GM18951 (cell line): ENCODE data around the gene CBX2.

Source experiments
- POLR2A ChIP-seq: IDR thresholded peaks from 4 replicates; pipeline ENCODE4 v1.6.1; 2011; ENCODE audit warnings: mild to moderate bottlenecking; ENCODE audit not compliant: insufficient read length, insufficient read depth; ENCODE audit errors: extremely low read depth
- in situ Hi-C: fragments of 300-500 bp; cut with MboI; formaldehyde crosslinking; loops from one replicate; pipeline ENCODE4 v1.12.0; 2022; ENCODE audit warnings: low sequenced_read_pairs, mixed read lengths, inconsistent platforms; ENCODE audit not compliant: unreplicated experiment

CBX2 gene

GRCh38 chr17:79806863-79807720, 29.1 kb downstream of the CBX2 start:
- in situ Hi-C loops: no loop called here
- no peak for TF ChIP-seq POLR2A

DNA sequence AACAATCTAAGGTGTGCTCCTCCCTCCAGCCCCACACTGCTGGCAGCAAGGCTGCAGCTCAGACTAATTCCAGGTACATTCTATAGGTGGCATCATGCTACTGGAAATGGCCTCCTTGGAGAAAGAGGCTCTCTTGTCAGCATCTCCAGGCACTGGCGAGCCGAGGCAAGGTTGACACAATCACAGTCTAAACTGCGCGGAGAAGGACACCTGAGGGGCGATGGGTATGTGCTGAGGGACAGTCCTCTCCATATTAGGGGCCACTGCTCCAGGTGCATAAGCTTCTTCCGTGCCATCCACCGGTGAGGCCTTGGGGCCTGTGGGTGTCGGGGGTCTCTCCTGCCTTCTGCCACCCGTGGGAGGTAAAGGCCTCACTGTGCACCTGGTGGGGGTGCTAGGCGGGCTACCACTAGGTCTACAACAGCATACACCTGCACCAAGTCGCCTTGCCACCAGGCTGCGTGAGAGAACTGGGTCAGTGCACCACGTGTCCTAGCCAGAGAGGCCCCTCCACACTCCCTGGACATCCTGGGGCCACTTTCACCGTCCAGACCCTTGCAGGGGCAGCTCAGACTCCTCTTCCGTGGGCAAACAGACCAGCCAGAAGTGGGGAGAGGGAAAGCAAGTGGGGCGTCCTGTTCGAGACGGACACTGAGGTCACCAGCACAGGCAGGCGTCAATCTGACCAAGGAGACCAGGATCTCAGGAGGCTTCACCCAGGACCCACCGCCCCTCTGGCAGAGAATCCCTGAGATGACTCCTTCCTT, 31.0 kb downstream of the CBX2 start:
- no peak for TF ChIP-seq POLR2A
- in situ Hi-C loops: no loop called here

DNA sequence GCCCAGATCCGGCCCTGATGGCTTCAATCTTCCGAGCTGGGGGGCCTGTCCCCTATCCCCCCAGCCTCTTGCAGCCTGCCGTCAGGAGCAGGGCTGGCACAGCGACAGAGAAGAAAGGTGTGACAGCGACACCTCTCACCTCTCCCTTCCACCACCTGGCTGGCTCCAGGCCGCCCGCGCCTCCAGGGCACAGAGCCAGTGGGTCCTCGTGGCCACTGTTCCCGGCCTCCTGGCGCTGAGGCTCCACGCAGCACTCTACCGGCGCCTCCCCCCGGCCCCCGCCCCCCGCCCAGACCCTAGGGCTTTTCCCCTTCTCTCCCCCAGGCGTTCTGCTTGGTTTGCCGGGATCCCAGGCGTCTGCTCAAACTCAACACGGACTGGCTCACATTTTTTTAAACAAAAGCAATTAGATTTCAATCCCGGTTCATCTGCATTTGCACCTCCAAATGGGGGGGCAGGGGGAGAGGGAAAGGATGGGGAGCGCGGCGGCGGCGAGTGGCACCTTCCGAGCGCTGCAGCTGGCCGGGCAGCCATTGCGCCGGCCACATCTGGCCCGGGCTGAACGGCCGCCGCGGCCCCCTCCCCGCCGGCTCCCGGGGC, 31.7 kb downstream of the CBX2 start:
- no peak for TF ChIP-seq POLR2A
- in situ Hi-C loops: no loop called here

- TF ChIP-seq POLR2A: no peak
- in situ Hi-C loops: no loop called here
Measured at GRCh38 chr17:79810130-79811010, 32.4 kb downstream of the CBX2 start.

GRCh38 chr17:79811011-79811867, 33.3 kb downstream of the CBX2 start:
- TF ChIP-seq POLR2A: no peak
- in situ Hi-C loops: no loop called here

GRCh38 chr17:79811868-79812352, 34.0 kb downstream of the CBX2 start:
- no peak for TF ChIP-seq POLR2A
- in situ Hi-C loops: no loop called here

GRCh38 chr17:79812353-79813258, 34.7 kb downstream of the CBX2 start:
- in situ Hi-C loops: no loop called here
- TF ChIP-seq POLR2A: no peak

GRCh38 chr17:79813297-79814126, 35.6 kb downstream of the CBX2 start:
- in situ Hi-C loops: no loop called here
- no peak for TF ChIP-seq POLR2A

- TF ChIP-seq POLR2A: no peak
- in situ Hi-C loops: no loop called here
Measured at GRCh38 chr17:79814127-79814973, 36.4 kb downstream of the CBX2 start.
